Measurements from ENCODE around the gene ETF1. TPM values are rescaled to one million over a fixed set of nuclear protein-coding genes. Genes with fewer than 3 reads are reported as not detected.

The ETF1 gene
- total RNA-seq, 1 donor from 2014 or later = 153 TPM

- Mint-ChIP-seq H3K27me3 (ENCODE audit: low read depth, unreplicated experiment) (peaks cover 13% of the 10 kb centered on the region), H3K27ac (ENCODE audit: unreplicated experiment) (peak overlapping the region; percentile 92), H3K4me3 (ENCODE audit: unreplicated experiment) (peak overlapping the region; percentile 84), H3K9me3 (ENCODE audit: unreplicated experiment) (peaks cover 3% of the 10 kb centered on the region), H3K4me1 (ENCODE audit: low read depth, unreplicated experiment) (peaks cover 14% of the 10 kb centered on the region), H3K36me3 (ENCODE audit: low read depth, unreplicated experiment) (peaks cover 19% of the 10 kb centered on the region)
- DNase-seq (ENCODE audit: low read depth) = peak; percentile 84
- Histone ChIP-seq H3K27me3 (ENCODE audit: insufficient read depth, low read length) (no peaks in the 10 kb centered on the region), H3K9me3 (ENCODE audit: insufficient read depth, low read depth, low read length) (no peaks in the 10 kb centered on the region), H3K9ac (ENCODE audit: low read length) (peak overlapping the region; percentile 93), H3K36me3 (ENCODE audit: insufficient read depth, low read length) (peaks cover 19% of the 10 kb centered on the region), H3K79me2 (ENCODE audit: insufficient read depth, low read length) (peaks cover 31% of the 10 kb centered on the region), H3K27ac (ENCODE audit: low read depth, low read length) (peak overlapping the region; percentile 90), H3K4me1 (ENCODE audit: insufficient read depth, low read length) (peaks cover 27% of the 10 kb centered on the region), H3K4me3 (ENCODE audit: insufficient read depth, low read depth, low read length) (peak overlapping the region; percentile 94), H4K20me1 (ENCODE audit: insufficient read depth, low read length) (peaks cover 36% of the 10 kb centered on the region), H2AFZ (ENCODE audit: low read depth, low read length) (peak overlapping the region; percentile 78), H3K4me2 (ENCODE audit: low read length) (peak overlapping the region; percentile 97)
- no peak for FAIRE-seq
- no peak for TF ChIP-seq EZH2 (IDR thresholded peaks at IDR 0.05; ENCODE audit: insufficient read depth, low read length)
- TF ChIP-seq CTCF (IDR thresholded peaks at IDR 0.05; ENCODE audit: insufficient read depth, low read depth, low read length) = peak; percentile 46
Observed at GRCh38 chr5:138464008-138464387, 79.0 kb downstream of the ETF1 start.

- peaks cover 3% of the 10 kb centered on the region for H3K9me3 Mint-ChIP-seq (ENCODE audit: unreplicated experiment)
- H3K36me3 Mint-ChIP-seq (ENCODE audit: low read depth, unreplicated experiment) = peaks cover 16% of the 10 kb centered on the region
- H3K4me1 Mint-ChIP-seq (ENCODE audit: low read depth, unreplicated experiment) = peaks cover 16% of the 10 kb centered on the region
- Histone ChIP-seq H3K36me3 (ENCODE audit: insufficient read depth, low read length) (peaks cover 14% of the 10 kb centered on the region), H3K79me2 (ENCODE audit: insufficient read depth, low read length) (peaks cover 31% of the 10 kb centered on the region), H3K4me1 (ENCODE audit: insufficient read depth, low read length) (peaks cover 27% of the 10 kb centered on the region), H2AFZ (ENCODE audit: low read depth, low read length) (peak overlapping the region; percentile 73), H3K4me2 (ENCODE audit: low read length) (peak overlapping the region; percentile 97), H3K27ac (ENCODE audit: low read depth, low read length) (peak overlapping the region; percentile 84), H3K4me3 (ENCODE audit: insufficient read depth, low read depth, low read length) (peak overlapping the region; percentile 94), H3K27me3 (ENCODE audit: insufficient read depth, low read length) (no peaks in the 10 kb centered on the region), H3K9me3 (ENCODE audit: insufficient read depth, low read depth, low read length) (no peaks in the 10 kb centered on the region), H4K20me1 (ENCODE audit: insufficient read depth, low read length) (peaks cover 31% of the 10 kb centered on the region), H3K9ac (ENCODE audit: low read length) (peak overlapping the region; percentile 93)
- FAIRE-seq = no peak
- H3K27me3 Mint-ChIP-seq (ENCODE audit: low read depth, unreplicated experiment) = peaks cover 14% of the 10 kb centered on the region
- H3K27ac Mint-ChIP-seq (ENCODE audit: unreplicated experiment) = peak overlapping the region; percentile 90
- TF ChIP-seq EZH2 (IDR thresholded peaks at IDR 0.05; ENCODE audit: insufficient read depth, low read length) (no peak), CTCF (IDR thresholded peaks at IDR 0.05; ENCODE audit: insufficient read depth, low read depth, low read length) (no peak)
- peak overlapping the region; percentile 83 for H3K4me3 Mint-ChIP-seq (ENCODE audit: unreplicated experiment)
- no peak for DNase-seq (ENCODE audit: low read depth)
Observed at GRCh38 chr5:138463419-138464007, 79.5 kb downstream of the ETF1 start.

All from astrocyte (in vitro differentiated cells and primary cell).